ENCODE results near the gene COQ8A.

DNA sequence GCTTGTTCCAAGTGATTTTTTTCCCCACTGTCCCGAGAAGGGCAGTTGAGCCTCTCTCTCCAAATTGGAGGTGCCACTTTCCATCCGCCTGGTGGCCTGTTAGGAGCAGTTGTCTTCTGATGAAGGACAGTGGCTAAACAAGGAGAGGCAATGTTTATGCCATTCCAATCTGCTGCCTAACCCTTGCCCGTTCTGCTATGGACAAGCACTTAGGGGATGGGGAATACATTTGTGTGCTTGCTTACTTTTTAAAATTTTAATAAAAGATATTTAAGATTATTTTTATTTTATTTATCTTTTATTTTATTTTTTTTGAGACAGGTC, 12.0 kb downstream of the COQ8A start:
- TF ChIP-seq CTCF (IDR thresholded peaks at IDR 0.05; ENCODE audit: low read length) (no peak), EZH2 (IDR thresholded peaks at IDR 0.05; ENCODE audit: borderline replicate concordance, low read length) (no peak)

Measured in OCI-LY1 (cell line).